Central memory CD4-positive, alpha-beta T cell (primary cell): ENCODE data around the gene CUEDC2.

Experiments used
- DNase-seq: peaks from one replicate; pipeline ENCODE4 v3.0.0; 2022

The CUEDC2 gene

DNA sequence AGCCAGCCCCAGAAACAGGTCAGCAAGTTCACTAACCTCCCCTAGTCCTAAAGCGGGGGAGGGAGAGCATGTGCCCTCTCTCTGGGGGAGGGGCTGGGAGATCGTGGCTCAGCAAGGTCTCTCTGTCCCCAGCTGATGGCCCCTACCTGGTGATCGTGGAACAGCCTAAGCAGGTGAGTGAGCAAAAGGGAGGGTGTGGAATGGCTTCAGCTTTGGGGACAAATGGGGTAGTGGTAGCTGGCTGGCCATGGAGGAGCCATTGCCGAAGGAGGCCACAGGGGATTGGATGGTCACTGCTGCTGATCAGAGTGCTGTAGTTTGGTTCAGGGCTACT is 36.1 kb downstream of the CUEDC2 start:
- DNase-seq = no peak

DNA sequence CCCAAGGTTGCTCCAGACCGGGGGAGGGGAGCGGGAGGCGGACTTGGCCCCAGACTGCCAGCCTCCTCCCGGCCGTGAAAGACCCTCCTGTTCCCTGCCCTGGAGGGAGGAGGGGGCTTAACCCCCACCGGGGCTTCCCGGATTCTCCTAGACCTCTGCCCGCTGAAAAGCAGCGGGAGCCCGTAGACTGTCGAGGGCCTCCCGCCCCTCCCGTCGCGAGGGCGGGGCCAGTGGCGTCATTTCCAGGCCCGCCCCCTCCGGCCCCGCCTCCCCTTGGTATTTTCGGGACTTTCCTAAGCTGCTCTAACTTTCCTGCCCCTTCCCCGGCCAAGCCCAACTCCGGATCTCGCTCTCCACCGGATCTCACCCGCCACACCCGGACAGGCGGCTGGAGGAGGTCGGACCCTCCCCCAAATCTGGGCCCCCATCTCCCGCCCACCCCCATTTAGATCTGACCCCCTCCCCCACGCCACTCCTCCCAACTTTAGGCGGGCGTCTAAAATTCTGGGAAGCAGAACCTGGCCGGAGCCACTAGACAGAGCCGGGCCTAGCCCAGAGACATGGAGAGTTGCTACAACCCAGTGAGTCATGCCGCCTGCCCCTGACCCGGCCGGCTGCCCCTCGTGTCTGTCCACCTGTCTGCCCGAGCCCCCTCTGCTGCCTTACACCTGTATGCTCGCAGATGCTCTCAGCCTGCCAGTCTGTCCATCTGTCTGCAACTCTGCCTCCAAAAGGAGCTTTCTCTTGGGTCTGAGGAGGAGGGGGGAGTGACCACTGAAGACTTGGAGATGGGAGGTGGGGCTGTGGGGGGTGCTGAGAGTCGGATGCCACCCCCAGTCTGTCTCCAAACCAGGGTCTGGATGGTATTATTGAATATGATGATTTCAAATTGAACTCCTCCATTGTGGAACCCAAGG is 36.7 kb downstream of the CUEDC2 start, which contains the start of gene NFKB2:
NFKB2 (plus strand) TSS at position 306 of the 917 bp plus-strand sequence; CDS start at position 561, 255 bp downstream.
- peak; percentile 94 for DNase-seq

DNA sequence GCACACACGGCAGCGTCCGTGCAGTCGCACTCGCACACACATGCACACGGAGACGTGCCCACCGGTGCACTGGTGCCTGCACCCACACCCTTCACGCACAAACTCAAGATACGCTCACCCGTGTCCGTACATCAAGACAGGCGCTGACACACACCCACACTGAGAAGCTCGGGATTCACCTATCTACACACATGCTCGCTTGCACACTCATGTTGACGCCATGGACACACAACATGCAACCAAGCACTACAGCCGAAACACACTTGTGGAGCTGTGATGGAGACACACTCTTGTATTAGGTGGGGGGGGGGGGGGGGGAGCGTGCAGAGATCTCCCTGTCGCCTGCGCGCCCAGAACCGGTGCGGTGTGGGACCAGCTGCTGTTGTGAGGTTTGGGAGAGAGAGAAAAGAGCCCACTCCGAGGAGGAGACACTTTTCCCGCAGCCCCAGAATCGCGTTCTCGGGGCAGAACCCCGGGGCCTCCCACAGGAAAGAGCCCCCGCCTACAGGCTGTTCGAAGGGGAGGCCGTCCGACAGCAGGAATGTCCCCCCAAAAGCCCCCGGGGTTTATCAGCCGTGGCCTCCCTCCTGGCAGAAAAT is 37.5 kb downstream of the CUEDC2 start:
- DNase-seq = no peak

DNA sequence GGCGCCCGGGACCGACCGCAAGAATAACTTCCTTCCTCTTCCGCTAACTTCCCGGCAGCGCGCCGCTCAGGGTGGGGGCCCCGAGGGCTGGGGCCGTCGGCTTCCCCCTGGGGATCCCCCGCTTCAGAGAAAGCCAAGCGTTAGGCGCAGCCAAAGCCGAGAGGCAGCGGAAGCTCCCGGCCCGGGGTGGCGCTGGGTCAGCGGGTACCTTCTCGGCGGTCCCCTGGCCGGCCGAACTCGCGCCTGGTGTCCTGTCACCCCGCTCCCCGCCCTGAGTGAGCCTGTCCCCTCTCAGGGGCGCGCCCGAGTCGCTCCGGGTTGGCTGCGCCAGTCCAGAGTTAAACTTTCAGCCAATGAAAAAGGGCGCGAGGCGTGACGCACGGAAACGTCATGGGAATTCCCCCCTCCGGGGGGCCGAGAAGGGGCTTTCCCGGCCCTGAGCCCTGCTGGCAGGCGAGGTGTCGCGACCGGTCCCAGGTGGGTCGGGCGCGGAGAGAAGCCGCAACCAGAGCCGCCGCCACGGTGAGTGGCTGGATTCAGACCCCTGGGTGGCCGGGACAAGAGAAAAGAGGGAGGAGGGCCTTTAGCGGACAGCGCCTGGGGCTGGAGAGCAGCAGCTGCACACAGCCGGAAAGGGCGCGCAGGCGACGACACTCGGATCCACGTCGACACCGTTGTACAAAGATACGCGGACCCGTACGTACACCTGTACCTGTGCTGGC is 38.1 kb downstream of the CUEDC2 start:
- peak; percentile 99 for DNase-seq

DNA sequence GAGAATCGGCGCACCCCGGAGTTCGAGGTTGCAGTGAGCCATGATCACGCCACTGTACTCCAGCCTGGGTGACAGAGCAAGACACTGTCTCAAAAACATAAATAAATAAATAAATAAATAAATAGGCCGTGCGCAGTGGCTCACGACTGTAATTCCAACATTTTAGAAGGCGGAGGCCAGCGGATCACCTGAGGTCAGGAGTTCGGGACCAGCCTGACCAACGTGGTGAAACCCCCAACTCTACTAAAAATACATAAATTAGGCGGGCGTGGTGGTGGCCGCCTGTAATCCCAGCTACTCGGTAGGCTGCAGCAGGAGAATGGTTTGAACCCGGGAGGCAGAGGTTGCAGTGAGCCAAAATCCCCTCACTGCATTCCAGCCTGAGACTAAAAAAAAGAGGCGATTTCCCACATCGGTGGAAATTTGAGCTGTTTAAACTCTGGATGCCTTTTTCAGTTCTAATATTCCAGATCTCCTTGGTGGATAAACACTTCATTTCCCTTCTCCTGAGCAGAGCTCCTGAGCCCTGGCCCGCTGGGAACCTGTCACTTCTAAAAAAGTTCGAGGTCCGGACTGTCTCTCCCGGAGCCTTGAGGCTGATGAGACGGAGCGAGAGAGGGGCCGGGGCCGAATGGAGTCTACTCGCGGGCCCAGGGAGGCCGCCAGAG is 38.8 kb downstream of the CUEDC2 start:
- no peak for DNase-seq

DNA sequence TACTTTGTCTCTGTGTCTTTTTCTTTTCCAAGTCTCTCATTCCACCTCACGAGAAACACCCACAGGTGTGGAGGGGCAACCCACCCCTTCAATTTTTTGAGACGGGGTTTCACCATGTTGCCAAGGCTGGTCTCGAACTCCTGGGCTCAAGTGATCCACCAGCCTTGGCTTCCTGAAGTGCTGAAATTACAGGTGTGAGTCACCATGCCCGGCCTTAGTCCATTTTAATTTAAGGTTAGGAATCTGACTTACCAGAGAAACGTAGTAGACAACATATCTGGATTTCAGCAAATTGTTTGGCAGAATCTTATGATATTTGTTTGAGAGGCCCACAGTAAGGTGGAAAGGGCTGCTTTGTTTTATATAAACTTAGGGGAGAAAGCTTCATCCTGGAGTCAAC is 40.1 kb downstream of the CUEDC2 start:
- DNase-seq = no peak

DNA sequence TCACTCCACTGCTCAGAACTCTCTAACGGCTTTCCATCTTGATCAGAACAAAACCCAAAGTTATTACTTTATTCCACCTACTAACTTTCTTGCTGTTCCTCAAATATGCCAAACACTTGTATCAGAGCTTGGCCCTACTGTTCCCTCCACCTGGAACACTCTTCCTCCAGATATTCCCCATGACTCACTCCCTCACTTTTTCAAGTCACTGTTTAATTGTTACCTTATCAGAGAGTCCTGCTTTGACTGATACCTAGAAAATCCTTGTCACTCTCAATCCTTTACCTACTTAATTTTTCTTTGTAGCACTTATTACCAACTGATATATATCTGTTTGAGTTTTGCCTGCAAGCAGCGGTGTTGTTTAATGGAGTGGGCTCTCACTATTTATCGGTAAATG is 42.5 kb downstream of the CUEDC2 start:
- DNase-seq = no peak

DNA sequence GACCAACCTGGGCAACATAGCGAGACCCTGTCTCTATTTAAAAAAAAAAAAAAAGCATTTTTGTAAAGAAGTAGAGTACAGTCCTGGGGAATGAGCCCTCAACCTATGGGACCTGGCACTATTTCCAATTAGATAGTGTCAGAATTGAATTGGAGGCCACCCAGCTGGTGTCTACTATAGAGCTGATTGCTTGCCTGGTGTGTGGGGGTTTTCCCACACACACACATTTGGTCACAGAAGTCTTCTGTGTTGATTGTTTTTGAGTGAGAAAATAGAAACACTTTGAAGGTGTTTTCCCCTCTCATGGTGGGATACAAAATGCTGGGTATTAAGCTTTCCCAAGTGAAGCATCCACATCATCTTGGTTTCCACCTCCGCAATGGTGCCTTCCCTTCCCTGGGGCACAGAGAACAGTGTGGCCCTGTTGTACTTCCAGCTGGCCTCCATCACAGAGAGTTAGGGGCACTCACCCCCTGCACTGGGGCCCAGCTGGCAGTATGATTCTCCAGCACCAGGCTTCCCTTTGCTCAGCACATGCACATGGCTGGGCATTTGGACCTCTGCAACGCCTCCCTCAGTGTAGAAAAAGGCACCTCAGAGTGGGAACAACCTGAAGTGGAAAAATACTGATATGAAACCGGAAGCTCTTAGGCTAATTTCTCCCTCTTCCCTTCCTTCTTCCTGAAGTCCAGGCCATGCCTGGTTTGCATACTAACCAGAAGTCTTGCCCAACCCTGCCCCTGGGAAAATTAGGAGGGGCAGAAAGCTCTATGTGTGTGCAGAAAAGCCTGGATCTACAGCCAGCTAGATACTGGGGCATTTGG is 47.6 kb downstream of the CUEDC2 start:
- DNase-seq = no peak

DNA sequence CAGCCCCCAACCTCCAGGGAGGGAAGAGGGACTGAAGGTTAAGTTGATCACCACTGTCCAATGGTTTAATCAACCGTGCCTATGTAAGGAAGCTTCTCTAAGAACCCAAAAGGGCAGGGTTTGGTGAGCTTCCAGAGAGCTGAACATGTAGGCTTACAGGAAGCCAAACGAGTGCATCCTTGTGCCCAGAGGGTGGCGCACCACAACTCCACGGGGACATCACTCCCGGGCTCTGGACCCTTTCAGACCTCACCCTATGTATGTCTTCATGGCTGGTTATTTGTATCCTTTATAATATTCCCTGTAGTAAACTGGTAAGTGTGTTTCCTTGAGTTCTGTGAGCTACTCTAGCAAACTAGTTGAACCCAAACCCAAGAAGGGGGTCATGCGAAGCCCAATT is 48.3 kb downstream of the CUEDC2 start:
- DNase-seq = no peak

DNA sequence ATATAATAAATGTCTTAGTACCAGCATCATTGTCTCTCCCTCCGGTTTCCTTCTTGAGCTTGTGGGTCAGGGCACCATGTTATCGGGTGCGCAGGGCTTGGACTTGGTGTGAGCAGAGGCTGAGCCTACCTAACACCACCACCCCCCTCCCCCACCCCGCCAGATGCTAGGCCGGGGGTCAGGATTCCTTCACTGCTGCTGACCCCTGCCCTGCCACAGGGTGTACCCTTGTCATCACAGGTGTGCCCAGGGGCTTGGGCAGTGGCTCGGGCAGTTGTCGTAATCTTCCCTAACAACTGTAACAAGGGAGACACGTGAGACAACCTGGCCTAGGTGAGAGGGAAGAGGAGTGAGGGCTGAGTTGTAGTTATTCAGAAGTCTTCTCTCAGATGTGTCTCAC is 49.5 kb downstream of the CUEDC2 start:
- DNase-seq = no peak

DNA sequence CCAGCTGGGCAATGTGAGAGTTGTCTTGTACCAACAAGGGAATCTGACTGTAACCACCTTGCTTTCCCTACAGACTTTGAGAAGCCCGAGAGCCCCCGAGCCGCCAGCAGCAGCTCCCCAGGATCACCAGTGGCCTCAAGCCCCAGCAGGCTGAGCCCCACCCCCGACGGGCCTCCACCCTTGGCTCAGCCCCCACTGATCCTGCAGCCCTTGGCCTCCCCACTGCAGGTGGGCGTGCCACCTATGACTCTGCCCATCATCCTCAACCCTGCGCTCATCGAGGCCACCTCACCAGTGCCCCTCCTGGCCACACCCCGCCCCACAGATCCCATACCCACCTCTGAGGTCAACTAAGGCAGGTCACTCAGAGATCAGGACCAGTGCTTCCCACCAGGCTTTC is 50.4 kb downstream of the CUEDC2 start:
- no peak for DNase-seq

DNA sequence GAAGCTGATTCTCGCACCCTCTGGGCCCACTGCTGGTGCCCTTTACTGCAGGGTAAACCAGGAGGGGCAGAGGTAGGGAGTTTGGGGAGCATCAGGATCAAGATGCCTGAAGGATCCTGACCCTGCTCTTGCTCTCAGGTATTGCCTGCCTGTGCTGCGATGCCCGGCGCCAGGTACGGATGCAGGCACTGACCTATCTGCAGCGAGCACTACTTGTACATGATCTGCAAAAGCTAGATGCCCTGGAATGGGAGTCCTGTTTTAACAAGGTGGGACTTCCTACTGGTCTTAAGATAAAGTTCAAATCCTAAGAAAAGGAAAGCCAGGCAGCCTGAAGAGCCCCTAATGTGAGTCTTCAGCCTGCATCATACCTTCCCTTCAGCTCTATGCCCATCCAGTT is 53.0 kb downstream of the CUEDC2 start:
- no peak for DNase-seq

DNA sequence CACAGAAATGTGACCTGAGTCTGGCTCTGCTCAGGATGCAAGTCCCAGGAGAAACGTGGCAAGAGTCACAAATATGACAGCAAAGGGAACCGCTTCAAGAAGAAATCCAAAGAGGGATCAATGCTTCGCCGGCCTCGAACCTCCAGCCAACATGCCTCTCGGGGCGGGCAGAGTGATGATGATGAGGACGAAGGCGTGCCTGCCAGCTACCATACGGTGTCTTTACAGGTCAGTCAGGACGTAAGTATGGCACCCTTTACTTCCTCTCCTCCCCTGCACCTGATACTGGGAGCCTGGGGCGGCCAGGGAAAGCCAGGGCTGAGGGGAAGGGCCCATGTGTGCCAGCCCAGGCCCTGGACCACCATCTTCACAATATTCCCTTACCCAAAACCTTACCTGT is 55.5 kb downstream of the CUEDC2 start:
- DNase-seq = no peak

DNA sequence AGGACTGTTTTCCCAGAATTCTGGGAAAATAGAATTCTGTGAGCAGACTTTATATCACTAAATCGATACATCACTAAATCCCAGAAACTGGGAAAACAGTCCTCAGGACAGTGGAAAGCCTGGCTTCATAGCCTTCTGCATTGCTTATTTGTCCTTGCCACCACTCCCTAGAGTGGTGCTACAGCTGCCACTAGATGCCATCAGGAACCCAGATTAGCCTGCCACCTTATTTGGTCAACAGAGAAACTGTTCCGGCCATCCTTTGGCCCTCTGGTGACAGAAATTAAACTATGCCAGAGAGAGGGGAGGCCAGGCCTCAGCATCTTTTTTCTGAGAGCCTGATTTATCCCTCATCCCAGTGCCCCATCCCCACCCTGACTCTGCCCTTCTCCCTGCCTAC is 56.5 kb downstream of the CUEDC2 start:
- DNase-seq = no peak

DNA sequence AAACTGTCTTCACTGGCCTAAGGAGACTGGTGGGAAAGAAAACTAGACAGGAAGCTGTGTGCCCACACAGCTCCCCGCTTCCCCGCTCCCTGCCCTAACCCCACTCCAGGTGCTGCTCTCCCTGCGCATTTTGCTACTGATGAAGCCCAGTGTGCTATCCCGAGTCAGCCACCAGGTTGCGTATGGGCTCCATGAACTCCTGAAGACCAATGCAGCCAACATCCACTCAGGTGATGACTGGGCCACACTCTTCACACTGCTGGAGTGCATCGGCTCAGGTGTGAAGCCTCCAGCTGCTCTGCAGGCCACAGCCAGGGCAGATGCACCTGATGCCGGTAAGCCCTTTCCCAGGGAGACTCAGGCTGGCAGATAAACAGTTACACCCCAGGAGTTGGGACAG is 57.1 kb downstream of the CUEDC2 start:
- DNase-seq = no peak
